ENCODE data around the gene KCNQ1.

GRCh38 chr11:2474059-2474901 lies 29.5 kb downstream of the KCNQ1 start:
- TF ChIP-seq CTCF (IDR thresholded peaks at IDR 0.05) (no peak), POLR2AphosphoS5 (IDR thresholded peaks at IDR 0.05) (no peak), POLR2A (IDR thresholded peaks at IDR 0.05) (no peak), EP300 (IDR thresholded peaks at IDR 0.05) (no peak)

Measured in gastroesophageal sphincter (tissue), 3 donors.